A549 (cell line): ENCODE measurements around the gene TAC3.

Source experiments
- EP300 ChIP-seq, 2 experiments: fragments of >200 bp; sonication (Bioruptor Twin); formaldehyde crosslinking; IDR thresholded peaks; 2 replicates in 1 of 2; 3 replicates in 1 of 2; pipeline ENCODE4 v1.6.1; 2016 to 2017
- HOXB13 ChIP-seq: fragments of 250-450 bp; sonication (Bioruptor Pico); IDR thresholded peaks from 2 replicates; pipeline ENCODE4 v1.5.0; 2020; ENCODE audit warnings: low read depth, mild to moderate bottlenecking, moderate library complexity
- HOXB5 ChIP-seq: fragments of 250-450 bp; sonication (Bioruptor Pico); IDR thresholded peaks from 2 replicates; pipeline ENCODE4 v1.5.0; 2020; ENCODE audit warnings: mild to moderate bottlenecking, moderate library complexity
- KDM1A ChIP-seq: fragments of 200-600 bp; sonication (generic); IDR thresholded peaks from 2 replicates; pipeline ENCODE4 v1.6.1; 2016; ENCODE audit warnings: low read depth, mild to moderate bottlenecking
- MAZ ChIP-seq: fragments of 150-350 bp; IDR thresholded peaks from 2 replicates; pipeline ENCODE4 v1.6.1; 2014; ENCODE audit warnings: antibody characterized with exemption, low read depth, low read length, borderline replicate concordance
- NR3C1 ChIP-seq: fragments of >200 bp; sonication (Bioruptor Twin); formaldehyde crosslinking; IDR thresholded peaks from 3 replicates; pipeline ENCODE4 v1.6.1; 2017
- POLR2AphosphoS2 ChIP-seq: conservative IDR thresholded peaks from 2 replicates; pipeline ENCODE4 v1.6.1; 2012; ENCODE audit warnings: low read length, improper control_type of control experiment, inconsistent platforms
- RAD21 ChIP-seq, 2 experiments: fragments of >200 bp in 1 of 2; sonication (Bioruptor Twin) in 1 of 2; formaldehyde crosslinking in 1 of 2; IDR thresholded peaks in 1 of 2; conservative IDR thresholded peaks in 1 of 2; 2 replicates in 1 of 2; 3 replicates in 1 of 2; pipeline ENCODE4 v1.6.1; 2012 to 2018; ENCODE audit warnings: inconsistent platforms in 1 of 2
- TF ChIP-seq, protein P1 (sequence below): fragments of >200 bp; sonication (Bioruptor Twin); formaldehyde crosslinking; IDR thresholded peaks from 3 replicates; pipeline ENCODE4 v1.5.1; 2016
- TF ChIP-seq, protein P2 (sequence below): IDR thresholded peaks from 2 replicates; pipeline ENCODE4 v1.6.1; 2012
- TF ChIP-seq, protein P3 (sequence below): fragments of 150-350 bp; IDR thresholded peaks from 2 replicates; pipeline ENCODE4 v1.6.1; 2014; ENCODE audit warnings: low read depth, mild to moderate bottlenecking, low read length
- TF ChIP-seq, protein P4 (sequence below): fragments of 250-450 bp; sonication (Bioruptor Pico); IDR thresholded peaks from 2 replicates; pipeline ENCODE4 v1.5.0; 2021; ENCODE audit warnings: mild to moderate bottlenecking, moderate library complexity, borderline replicate concordance

DNA sequence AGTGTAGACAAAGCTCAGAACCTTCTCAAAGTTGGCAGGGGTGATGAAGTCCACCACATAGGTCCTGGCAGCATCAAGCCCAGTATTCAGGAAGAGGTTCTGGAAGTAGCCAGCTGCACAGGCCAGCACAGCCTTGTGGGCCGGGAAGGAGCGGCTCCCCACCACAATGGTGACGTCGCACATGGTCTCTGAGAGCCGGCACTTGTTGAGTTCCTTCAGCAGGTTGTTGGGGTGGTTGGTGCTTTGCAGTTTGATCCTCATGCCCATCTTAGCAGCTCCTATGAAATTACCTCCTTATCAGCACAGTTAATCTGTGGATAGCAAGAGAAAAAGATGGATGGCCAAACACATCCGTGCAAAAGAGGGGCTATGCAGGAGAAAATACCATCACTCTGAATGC, 11.7 kb downstream of the TAC3 start:
- no peak for TF ChIP-seq POLR2AphosphoS2
- TF ChIP-seq, protein P1, sequence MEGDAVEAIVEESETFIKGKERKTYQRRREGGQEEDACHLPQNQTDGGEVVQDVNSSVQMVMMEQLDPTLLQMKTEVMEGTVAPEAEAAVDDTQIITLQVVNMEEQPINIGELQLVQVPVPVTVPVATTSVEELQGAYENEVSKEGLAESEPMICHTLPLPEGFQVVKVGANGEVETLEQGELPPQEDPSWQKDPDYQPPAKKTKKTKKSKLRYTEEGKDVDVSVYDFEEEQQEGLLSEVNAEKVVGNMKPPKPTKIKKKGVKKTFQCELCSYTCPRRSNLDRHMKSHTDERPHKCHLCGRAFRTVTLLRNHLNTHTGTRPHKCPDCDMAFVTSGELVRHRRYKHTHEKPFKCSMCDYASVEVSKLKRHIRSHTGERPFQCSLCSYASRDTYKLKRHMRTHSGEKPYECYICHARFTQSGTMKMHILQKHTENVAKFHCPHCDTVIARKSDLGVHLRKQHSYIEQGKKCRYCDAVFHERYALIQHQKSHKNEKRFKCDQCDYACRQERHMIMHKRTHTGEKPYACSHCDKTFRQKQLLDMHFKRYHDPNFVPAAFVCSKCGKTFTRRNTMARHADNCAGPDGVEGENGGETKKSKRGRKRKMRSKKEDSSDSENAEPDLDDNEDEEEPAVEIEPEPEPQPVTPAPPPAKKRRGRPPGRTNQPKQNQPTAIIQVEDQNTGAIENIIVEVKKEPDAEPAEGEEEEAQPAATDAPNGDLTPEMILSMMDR = no peak
- TF ChIP-seq, protein P2, sequence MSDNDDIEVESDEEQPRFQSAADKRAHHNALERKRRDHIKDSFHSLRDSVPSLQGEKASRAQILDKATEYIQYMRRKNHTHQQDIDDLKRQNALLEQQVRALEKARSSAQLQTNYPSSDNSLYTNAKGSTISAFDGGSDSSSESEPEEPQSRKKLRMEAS = no peak
- TF ChIP-seq HOXB5 (CRISPR knock-in tag) = no peak
- TF ChIP-seq MAZ = no peak
- TF ChIP-seq, protein P3, sequence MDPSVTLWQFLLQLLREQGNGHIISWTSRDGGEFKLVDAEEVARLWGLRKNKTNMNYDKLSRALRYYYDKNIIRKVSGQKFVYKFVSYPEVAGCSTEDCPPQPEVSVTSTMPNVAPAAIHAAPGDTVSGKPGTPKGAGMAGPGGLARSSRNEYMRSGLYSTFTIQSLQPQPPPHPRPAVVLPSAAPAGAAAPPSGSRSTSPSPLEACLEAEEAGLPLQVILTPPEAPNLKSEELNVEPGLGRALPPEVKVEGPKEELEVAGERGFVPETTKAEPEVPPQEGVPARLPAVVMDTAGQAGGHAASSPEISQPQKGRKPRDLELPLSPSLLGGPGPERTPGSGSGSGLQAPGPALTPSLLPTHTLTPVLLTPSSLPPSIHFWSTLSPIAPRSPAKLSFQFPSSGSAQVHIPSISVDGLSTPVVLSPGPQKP = no peak
- TF ChIP-seq EP300 (IDR thresholded peaks at IDR 0.05) = no peak
- TF ChIP-seq, protein P4, sequence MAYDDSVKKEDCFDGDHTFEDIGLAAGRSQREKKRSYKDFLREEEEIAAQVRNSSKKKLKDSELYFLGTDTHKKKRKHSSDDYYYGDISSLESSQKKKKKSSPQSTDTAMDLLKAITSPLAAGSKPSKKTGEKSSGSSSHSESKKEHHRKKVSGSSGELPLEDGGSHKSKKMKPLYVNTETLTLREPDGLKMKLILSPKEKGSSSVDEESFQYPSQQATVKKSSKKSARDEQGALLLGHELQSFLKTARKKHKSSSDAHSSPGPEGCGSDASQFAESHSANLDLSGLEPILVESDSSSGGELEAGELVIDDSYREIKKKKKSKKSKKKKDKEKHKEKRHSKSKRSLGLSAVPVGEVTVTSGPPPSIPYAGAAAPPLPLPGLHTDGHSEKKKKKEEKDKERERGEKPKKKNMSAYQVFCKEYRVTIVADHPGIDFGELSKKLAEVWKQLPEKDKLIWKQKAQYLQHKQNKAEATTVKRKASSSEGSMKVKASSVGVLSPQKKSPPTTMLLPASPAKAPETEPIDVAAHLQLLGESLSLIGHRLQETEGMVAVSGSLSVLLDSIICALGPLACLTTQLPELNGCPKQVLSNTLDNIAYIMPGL = no peak
- no peak for TF ChIP-seq KDM1A
- TF ChIP-seq RAD21 (conservative IDR thresholded peaks at IDR 0.05 in 1 of 2, IDR thresholded peaks at IDR 0.05 in 1 of 2) = no peak
- no peak for TF ChIP-seq NR3C1
- TF ChIP-seq HOXB13 = no peak
